ENCODE data around the gene LUM. TPM values are rescaled to one million over a fixed set of nuclear protein-coding genes. Genes with fewer than 3 reads are reported as not detected.

LUM gene
- total RNA-seq, 4 donors from 2014 or later: 30.0 to 138 (median 38.0) TPM

- no peak for DNase-seq (ENCODE audit: low spot score in 2 of 2)
These were observed 53.7 kb downstream of the LUM start, which contains the start of gene KERA for GRCh38 chr12:91057368-91058165. KERA (minus strand) TSS chr12:91058024; CDS start chr12:91056281, 1,743 bp downstream.

GRCh38 chr12:91056488-91056887, 54.8 kb downstream of the LUM start:
- H3K4me1 ChIP-seq: peaks cover 0 to 6% (median 0%) of the 10 kb centered on the region in 4 donors
- no peak overlapping the region for H3K4me3 ChIP-seq
- WGBS, 2 donors: 68 to 77% methylated on average over 2 of the region's 2 CpGs
- no peaks in the 10 kb centered on the region for H3K36me3 ChIP-seq
- no peak for DNase-seq (ENCODE audit: low spot score in 2 of 2)
- H3K27me3 ChIP-seq: no peaks in the 10 kb centered on the region
- no peak overlapping the region for H3K27ac ChIP-seq
- no peaks in the 10 kb centered on the region for H3K9me3 ChIP-seq
- TF ChIP-seq EP300 (IDR thresholded peaks at IDR 0.05): no peak
- no peak for TF ChIP-seq CTCF (IDR thresholded peaks at IDR 0.05)
- no peak for TF ChIP-seq POLR2A (IDR thresholded peaks at IDR 0.05)

More at GRCh38 chr12:91057368-91058165, 53.7 kb downstream of the LUM start, which contains the start of gene KERA:
- Histone ChIP-seq H3K27ac (no peak within 1 kb of the TSS), H3K36me3 (no peaks in the 10 kb centered on the region), H3K4me3 (no peak within 1 kb of the TSS), H3K4me1 (peaks cover 0 to 6% (median 0%) of the 10 kb centered on the region in 4 donors), H3K9me3 (no peaks in the 10 kb centered on the region), H3K27me3 (no peaks in the 10 kb centered on the region)
- WGBS, 2 donors: 35 to 41% methylated on average over 9 of the region's 9 CpGs
- no peak for TF ChIP-seq POLR2A (IDR thresholded peaks at IDR 0.05)
- no peak for TF ChIP-seq EP300 (IDR thresholded peaks at IDR 0.05)
- TF ChIP-seq CTCF (IDR thresholded peaks at IDR 0.05): no peak

- Histone ChIP-seq H3K4me1 (peaks cover 0 to 6% (median 0%) of the 10 kb centered on the region in 4 donors), H3K4me3 (no peak overlapping the region), H3K27ac (no peak overlapping the region), H3K36me3 (no peaks in the 10 kb centered on the region), H3K9me3 (no peaks in the 10 kb centered on the region), H3K27me3 (no peaks in the 10 kb centered on the region)
- WGBS, 2 donors: 38 to 45% methylated on average over 1 of the region's 1 CpG
- DNase-seq (ENCODE audit: low spot score in 2 of 2): no peak
- TF ChIP-seq EP300 (IDR thresholded peaks at IDR 0.05): no peak
- no peak for TF ChIP-seq CTCF (IDR thresholded peaks at IDR 0.05)
- TF ChIP-seq POLR2A (IDR thresholded peaks at IDR 0.05): no peak
These were observed 55.3 kb downstream of the LUM start for GRCh38 chr12:91055976-91056375.

GRCh38 chr12:91053951-91054715, 57.2 kb downstream of the LUM start:
- H3K4me1 ChIP-seq: peaks cover 0 to 6% (median 0%) of the 10 kb centered on the region in 4 donors
- DNase-seq (ENCODE audit: low spot score in 2 of 2): no peak
- no peaks in the 10 kb centered on the region for H3K36me3 ChIP-seq
- no peaks in the 10 kb centered on the region for H3K27me3 ChIP-seq
- TF ChIP-seq POLR2A (IDR thresholded peaks at IDR 0.05) (no peak), CTCF (IDR thresholded peaks at IDR 0.05) (no peak), EP300 (IDR thresholded peaks at IDR 0.05) (no peak)
- H3K4me3 ChIP-seq: no peak overlapping the region
- peak overlapping the region in 1 of 4 donors; percentile 42 for H3K27ac ChIP-seq
- no peaks in the 10 kb centered on the region for H3K9me3 ChIP-seq
- 36 to 38% methylated on average over 4 of the region's 4 CpGs for WGBS, 2 donors

Other genes starting within 250 kb of the LUM start
- not detected for gene CCER1, start 156.3 kb downstream of the LUM start, total RNA-seq
- not detected for gene EPYC, start 106.5 kb downstream of the LUM start, total RNA-seq
- gene KERA, start 53.5 kb downstream of the LUM start, total RNA-seq: not detected
- 1,000 to 10,000 TPM; 1,578 to 4,304 (median 2,586) TPM for gene DCN, start 71.3 kb upstream of the LUM start, total RNA-seq